ENCODE data around the gene CAMK1D.
A peak's percentile ranks its signal among the peaks of the same experiment; 100 is the strongest.
"Not testable (repeated sequence)": the region's sequence is repeated elsewhere in the genome, so short reads cannot be mapped to it uniquely, and the experiment has no call there.

CAMK1D gene

DNA sequence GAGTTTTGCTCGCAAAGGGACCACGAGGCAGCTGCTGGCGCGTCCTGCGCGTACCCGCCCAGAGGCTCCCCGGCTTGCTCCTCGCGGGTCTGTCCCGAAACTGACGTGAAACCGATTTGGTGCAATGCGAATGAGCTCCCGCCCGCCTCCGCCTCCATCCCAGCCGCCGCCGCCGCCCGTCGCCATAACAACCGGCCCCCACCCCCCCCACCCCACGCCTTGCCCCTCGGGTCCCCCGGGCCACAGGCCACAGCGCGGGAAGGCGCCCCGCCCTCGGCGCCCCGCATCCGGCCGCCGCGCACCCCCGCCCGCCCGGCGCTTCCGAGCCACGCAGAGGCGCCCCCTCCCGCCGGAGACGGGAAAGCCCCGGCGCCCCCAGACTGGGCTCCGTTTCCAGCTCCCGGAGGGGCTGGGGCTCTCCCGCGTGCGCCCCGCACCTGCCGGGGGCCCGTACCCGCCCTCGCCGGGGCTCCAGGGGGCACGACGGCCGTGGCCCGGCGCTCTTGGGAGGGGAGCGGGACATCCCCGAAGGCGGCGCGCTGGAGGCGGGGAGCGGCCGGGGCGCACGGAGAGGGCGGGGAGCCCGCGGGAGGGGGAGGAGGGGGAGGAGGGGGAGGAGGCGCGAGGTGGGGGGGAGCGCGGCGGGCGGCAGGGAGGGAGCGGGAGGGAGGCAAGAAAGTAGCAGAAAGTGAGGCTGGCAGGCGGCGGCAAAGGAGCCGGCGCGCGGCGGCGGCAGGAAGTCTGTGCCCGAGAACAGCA lies at the start of gene CAMK1D:
CAMK1D (plus strand) TSS at position 678 of the 759 bp plus-strand sequence.
- peak; percentile 78 for DNase-seq (ENCODE audit: low spot score)

DNA sequence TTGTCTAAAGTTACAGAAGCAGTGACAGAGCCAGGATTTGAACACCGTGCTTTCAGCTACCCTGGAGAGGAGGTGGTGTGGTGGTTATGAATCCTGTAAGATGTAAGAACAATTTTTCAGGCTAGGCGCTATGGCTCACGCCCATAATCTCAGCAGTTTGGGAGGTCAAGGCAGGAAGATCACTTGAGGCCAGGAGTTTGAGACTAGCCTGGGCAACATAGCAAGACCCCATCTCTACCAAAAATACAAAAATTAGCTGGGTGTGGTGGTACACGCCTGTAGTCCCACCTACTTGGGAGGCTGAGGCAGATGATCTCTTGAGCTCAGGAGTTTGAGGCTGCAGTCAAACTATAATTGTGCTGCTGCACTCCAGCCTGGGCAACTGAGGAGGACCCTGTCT lies 48.3 kb upstream of the CAMK1D start:
- not testable (repeated sequence) for DNase-seq (ENCODE audit: low spot score)

DNA sequence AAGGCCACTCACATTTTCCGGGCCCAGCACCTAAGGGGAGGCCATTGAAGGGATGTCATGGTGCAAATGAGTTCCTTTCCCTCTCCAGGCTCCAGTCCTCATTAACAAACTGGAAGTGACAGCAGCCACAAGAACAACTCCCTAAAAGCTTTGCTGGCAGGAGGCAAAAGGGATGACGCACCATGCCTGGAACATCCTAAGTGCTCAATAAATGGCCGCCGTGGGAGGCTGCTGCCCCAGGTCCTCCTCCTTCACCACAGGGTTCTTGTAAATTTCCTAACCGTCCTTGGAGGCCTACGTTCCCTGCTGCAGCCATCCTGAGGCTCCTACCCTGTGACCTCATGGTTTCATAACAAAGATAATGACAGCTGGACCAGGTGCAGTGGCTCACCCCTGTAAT lies 41.3 kb upstream of the CAMK1D start:
- no peak for DNase-seq (ENCODE audit: low spot score)

GRCh38 chr10:12308736-12309375 lies 40.5 kb upstream of the CAMK1D start:
- DNase-seq (ENCODE audit: low spot score) = no peak

GRCh38 chr10:12309783-12310182 lies 39.6 kb upstream of the CAMK1D start:
- not testable (repeated sequence) for DNase-seq (ENCODE audit: low spot score)

GRCh38 chr10:12314836-12315235 lies 34.5 kb upstream of the CAMK1D start:
- no peak for DNase-seq (ENCODE audit: low spot score)

DNA sequence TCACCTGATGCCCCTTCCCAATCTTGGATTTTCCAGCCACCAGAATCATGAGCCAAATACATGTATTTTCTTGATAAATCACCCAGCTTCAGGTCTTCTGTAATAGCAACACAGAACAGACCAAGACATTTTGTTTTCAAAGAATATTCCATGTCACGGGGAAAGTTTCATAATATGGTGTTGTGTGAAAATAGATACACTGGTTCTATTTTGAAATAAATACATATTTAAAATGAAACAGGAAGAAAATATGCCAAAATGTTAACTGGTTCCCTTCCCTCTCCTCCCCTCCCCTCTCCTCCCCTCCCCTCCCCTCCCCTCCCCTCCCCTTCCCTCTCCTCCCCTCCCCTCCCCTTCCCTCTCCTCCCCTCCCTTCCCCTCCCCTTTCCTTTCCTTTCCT lies 30.3 kb upstream of the CAMK1D start:
- DNase-seq (ENCODE audit: low spot score) = no peak

DNA sequence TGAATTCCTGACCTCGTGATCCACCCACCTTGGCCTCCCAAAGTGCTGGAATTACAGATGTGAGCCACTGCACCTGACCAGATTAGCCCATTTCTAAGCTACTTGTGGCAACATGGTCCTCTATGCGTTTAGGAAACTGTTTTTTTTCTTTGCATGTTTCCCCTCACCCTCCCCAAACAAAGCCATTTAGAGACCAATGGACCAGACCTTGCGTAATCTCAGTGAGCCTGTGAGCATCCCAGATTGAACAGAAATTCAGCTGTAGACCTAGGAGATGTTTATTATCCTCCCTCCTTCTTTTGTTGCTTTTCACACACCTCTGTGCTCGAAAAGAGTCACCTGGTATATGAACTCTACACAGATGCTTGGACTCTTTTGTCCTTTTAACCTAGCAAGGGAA lies 28.5 kb upstream of the CAMK1D start:
- DNase-seq (ENCODE audit: low spot score) = no peak

GRCh38 chr10:12321641-12322040 lies 27.7 kb upstream of the CAMK1D start:
- no peak for DNase-seq (ENCODE audit: low spot score)

- DNase-seq (ENCODE audit: low spot score) = no peak
Observed at GRCh38 chr10:12322583-12323131, 26.7 kb upstream of the CAMK1D start.

GRCh38 chr10:12324530-12324929 lies 24.8 kb upstream of the CAMK1D start:
- DNase-seq (ENCODE audit: low spot score) = no peak

- DNase-seq (ENCODE audit: low spot score) = no peak
Observed at GRCh38 chr10:12327074-12327473, 22.3 kb upstream of the CAMK1D start.

GRCh38 chr10:12327476-12327875 lies 21.9 kb upstream of the CAMK1D start:
- DNase-seq (ENCODE audit: low spot score) = no peak

DNA sequence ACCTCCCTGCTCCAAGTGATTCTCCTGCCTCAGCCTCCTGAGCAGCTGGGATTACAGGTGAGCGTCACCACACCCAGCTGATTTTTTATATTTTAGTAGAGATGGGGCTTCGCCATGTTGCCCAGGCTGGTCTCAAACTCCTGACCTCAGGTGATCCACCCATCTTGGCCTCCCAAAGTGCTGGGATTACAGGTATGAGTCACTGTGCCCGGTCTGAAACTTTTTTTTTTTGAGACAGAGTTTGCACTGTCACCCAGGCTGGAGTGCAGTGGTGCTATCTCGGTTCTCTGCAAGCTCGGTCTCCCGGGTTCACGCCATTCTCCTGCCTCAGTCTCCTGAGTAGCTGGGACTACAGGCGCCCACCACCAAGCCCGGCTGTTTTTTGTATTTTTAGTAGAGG lies 21.0 kb upstream of the CAMK1D start:
- not testable (repeated sequence) for DNase-seq (ENCODE audit: low spot score)

DNA sequence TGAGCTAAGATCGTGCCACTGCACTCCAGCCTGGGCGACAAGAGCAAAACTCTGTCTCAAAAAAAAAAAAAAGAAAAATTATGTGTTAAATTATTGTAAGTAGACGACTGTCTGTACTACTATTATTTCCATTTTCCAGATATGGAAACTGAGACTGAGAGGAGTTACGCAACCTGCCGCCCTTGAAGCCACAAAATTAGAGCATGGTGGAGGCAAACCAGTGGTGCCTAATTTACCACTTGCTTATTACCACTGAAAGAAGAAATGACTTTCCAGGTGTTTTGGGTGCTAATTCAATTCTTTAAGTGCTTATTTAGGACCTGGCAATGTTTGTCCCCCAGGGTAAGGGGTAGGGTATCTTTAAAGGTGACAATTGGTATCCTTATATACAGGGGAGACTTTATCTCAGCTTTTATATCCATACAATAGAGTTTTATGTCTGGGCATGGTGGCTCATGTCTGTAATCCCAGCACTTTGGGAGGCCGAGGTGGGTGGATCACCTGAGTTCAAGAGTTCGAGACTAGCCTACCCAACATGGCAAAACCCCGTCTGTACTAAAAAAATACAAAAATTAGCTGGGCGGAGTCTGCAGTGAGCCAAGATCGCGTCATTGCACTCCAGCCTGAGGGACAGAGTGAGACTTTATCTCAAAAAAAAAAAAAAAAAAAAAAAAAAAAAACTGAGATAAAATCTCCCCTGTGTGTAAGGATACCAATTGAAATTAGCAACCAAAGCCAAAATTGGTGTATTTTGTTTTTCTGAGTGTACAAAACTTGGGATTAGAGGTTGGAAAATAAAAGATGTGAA lies 16.6 kb upstream of the CAMK1D start:
- no peak for DNase-seq (ENCODE audit: low spot score)

- no peak for DNase-seq (ENCODE audit: low spot score)
Observed at GRCh38 chr10:12333380-12334185, 15.8 kb upstream of the CAMK1D start.

DNA sequence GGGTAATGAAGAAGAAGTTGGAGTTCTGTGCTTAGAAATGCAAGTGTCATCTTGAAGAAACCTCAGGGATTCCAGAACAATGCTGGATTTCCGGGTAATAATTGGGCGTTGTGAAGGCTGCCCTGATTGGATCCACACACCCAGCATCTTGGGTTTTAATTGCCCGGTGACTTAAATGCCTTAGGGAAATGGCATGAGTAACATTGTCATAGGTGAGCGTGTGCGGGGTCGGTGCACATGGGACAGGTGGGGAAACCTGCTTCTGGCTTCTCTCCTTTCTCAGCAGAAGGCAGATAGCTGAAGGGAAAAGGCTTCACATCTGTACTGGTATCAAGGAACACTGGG lies 15.2 kb upstream of the CAMK1D start:
- no peak for DNase-seq (ENCODE audit: low spot score)

GRCh38 chr10:12335169-12335568 lies 14.2 kb upstream of the CAMK1D start:
- DNase-seq (ENCODE audit: low spot score) = not testable (repeated sequence)

DNA sequence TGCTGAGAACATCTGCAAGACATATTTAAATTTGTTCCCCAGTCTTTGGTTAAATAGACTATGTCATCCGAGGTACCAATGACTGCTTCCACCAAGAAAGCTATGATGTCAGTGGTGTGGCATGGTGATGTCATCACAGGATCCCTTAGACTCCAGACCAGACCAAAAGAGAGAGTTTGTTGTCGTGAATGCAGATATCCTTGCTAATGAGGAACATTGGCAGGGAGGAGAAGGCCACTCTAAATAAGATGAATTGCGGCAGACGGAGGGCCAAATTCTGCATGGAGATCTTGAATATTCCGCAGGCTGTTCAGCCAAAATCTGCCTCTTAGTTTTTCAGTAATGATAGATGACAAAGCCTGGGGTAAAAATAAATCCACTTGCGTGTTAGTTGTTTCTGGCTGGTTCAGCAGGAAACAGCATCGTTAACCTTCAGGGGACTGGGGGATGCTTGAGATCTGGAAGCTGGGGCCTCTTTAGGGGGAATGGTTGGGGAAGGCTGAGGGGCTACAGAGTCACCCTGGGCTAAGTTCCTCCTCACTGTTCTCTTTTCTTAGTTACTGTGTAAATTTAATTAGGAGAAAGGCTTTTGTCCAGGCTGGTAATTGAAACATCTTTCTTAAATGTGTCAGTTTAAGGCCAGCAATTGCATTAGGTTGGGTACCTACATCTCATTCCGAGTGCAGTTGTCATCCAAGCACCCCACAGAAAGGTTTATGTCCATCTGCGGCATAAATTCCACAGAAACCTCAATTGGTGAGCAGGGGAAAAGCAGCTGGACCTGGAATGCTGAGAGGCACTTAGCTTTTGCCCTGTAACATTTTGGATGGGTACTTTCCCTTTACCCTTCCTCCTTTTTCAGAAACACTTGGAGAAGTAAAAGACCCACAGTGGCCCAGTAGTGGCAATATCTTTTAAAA lies 11.6 kb upstream of the CAMK1D start:
- DNase-seq (ENCODE audit: low spot score) = no peak

- no peak for DNase-seq (ENCODE audit: low spot score)
Observed at GRCh38 chr10:12338981-12339380, 10.4 kb upstream of the CAMK1D start.

DNA sequence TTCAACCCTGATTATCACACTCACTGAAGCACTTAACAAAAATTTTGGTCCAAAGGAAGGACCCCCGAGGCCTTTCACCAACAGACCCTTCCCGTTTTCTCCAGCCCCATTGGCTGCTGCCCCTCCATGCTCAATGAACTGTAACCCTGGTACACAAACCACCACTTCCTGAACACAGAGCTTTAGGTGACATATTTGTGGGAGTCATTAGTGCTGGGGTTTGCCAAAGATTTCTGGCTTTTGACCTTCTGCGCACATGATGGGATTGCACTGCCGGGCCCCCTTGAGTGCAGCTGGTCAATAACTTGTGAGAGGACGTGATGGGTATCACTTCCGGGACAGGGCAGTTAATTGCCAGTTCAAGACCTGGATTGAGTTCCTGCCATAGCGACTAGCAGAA lies 9.0 kb upstream of the CAMK1D start:
- DNase-seq (ENCODE audit: low spot score) = no peak

Data from D341Med (cell line).